Fibroblast of skin of left quadriceps (primary cell): ENCODE measurements around the gene SKIC8.

Experiments used
- DNase-seq, 2 experiments: peaks; one replicate each; pipeline ENCODE4 v3.0.0-alpha.2; 2013; ENCODE audit warnings: low read depth in 2 of 2

SKIC8 gene

GRCh38 chr15:78291698-78292097 is 7.7 kb downstream of the SKIC8 start:
- DNase-seq: no peak

GRCh38 chr15:78291052-78291451 is 8.4 kb downstream of the SKIC8 start:
- no peak for DNase-seq

GRCh38 chr15:78290222-78290621 is 9.2 kb downstream of the SKIC8 start:
- no peak for DNase-seq

DNA sequence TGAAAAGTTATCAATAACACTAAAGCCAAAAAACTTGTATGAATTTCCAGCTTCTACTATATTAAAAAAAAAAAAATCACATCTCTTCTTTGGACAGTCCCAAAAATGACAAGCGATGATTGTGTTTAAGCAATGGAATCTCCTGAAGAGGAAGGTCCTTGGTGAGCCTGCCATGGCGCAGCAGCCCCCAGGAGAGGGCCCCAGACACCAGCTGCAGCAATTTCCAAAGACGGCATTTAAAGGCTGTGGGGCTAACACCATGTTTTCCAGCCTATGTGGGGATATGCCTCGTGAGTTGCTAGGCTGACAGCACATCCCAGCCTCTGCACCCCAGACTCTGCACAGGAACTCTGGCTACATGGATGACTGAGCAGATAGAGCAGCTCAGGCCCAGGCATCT is 14.7 kb downstream of the SKIC8 start:
- no peak for DNase-seq

DNA sequence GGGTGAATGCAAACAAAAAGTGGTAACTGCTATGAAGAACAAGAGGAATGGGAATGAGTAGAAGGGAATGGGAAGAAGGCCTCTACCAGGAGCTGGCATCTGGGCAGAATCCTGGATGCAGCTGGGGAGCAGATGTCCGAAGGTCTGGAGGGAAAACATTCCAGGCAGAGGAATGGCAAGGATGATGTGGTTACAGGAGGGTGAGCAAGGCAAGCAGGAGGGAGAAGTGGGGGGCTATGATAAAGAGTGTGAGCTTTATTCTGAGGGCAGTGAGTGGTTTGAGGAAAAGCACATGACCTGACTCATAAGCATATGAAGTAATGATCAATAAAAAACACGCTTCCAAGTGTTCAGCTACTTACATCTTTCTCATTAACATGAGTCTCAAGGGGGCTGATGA is 17.1 kb downstream of the SKIC8 start:
- DNase-seq: peak; percentile 70 to 75

DNA sequence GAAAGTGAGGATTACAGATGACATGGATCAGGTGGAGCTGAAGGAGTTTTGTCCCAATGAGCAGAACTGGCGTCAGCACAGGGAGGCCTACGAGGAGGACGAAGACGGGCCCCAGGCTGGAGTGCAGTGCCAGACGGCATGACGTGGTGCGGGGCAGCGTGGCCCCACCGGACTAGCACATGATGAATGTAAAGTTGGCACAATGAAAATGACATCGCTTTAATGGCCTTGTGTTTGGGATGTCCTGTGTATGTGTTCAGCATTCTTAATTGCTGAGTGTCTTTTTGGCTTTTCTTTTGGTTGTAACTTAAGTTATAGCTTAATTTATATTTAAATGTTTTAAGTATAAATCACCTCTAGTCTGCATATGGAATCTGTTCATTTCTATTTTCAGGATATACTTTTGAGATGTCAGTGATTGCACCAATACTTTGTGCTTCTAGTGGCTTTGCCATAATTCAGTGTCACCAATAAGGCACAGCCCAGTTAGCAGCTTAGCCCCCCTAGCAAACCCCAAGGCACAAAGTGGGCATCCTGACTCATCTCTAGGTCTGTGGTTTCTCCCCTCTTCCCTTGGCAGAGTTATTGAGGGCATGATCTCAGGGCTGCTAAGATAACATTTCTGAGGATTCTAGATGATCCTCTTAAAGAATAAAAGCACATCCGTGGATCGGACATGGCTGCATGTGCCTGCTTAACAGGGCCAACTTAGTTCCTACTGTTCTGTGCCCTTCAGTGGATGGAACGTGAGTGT is 18.9 kb downstream of the SKIC8 start:
- no peak for DNase-seq

- DNase-seq: no peak
These were observed 23.1 kb downstream of the SKIC8 start for GRCh38 chr15:78276064-78276943.

DNA sequence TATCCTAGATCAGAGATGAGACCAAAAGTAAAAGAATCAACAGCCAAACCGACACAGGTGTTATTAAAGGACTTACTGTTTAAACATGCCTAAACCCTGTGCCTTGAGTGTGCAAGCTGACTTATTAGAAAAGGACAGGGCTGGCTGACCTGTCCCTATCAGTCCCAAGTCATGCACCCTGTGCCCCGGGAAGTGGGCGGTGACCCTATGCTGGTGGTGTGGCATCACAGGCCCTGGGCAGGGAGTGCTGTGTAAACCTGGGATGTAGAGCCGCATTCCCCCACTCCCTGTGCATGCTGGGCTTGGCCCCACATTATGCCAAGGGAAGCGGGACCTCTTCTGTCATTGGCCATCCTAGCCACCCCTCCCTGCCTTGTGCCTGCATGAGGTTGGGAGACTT is 24.4 kb downstream of the SKIC8 start:
- DNase-seq: no peak

- DNase-seq: no peak
These were observed 26.6 kb downstream of the SKIC8 start for GRCh38 chr15:78272776-78273175.

- DNase-seq: no peak
These were observed 27.1 kb downstream of the SKIC8 start for GRCh38 chr15:78272316-78272715.

- DNase-seq: no peak
These were observed 32.6 kb downstream of the SKIC8 start for GRCh38 chr15:78266806-78267205.

DNA sequence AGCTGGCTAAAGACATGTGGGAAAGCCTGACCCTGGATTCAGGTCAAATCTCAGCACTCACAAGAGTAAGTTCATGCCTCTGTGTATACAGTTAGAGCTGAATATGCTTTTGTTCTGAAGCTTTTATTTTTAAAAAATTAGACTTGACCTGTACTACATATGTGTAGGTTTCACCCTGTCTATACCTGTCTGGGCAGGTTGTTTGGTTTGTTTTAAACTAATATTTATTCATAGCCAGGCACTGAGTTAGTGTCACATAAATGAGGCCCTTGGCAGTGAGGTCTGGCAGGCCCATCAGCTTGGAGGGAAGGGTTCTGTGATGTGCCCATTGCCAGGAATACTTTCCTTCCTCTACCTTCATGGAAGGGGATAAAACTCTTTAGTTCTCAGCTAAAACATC is 33.2 kb downstream of the SKIC8 start:
- DNase-seq: no peak

- no peak for DNase-seq
These were observed 33.6 kb downstream of the SKIC8 start for GRCh38 chr15:78265752-78266224.

DNA sequence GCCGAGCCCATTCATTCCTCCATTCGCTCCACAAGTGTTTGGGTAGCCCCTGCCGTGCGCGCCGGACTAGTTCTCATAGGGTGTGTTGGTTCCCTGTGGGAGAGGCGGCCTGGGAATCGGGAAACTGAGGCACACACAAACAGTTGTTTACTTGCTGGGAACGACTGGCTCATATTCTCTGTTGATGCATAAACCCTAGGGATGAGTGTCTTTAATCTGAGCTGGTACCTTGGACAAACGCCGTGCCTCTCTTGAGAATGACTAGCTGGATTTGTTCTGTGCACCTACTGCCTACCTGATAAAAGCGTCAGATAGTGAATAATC is 34.3 kb downstream of the SKIC8 start:
- DNase-seq: no peak

DNA sequence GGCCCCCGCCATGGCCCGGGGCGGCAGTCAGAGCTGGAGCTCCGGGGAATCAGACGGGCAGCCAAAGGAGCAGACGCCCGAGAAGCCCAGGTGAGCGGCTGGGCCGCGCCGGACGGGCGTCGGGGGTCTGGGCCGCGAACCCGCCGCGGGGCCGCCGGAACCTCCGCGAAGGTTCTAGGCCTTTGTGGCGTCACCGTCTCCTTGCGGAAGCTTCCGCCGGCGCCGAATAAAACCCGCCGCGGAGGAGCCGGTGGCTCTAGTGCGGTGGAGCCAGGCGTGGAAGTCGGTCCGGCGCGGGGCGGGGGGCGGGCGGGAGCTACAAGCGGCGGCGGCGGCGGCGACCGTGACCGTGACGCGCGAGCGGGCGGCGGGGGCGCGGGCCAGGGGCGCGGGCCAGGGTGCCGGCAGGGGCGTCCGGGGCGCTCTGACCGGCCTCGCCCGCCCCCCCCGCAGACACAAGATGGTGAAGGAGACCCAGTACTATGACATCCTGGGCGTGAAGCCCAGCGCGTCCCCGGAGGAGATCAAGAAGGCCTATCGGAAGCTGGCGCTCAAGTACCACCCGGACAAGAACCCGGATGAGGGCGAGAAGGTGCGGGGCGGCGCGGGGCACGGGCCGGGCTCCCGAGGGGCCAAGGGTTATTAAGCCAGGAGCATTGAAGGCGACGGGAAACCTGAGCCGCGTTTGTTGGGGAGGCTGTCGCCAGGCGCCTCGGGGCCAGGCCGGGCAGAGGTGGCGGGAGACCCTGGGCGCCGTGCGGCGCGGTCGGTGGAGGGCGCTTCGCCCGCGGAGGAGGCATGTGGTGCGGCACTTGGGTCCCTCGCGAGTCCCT is 34.9 kb downstream of the SKIC8 start, which contains the start of gene DNAJA4:
Gene DNAJA4, plus strand, starts transcription at position 259 of the 833 bp plus-strand sequence. Its CDS starts 202 bp downstream, at position 461.
- DNase-seq: no peak

DNA sequence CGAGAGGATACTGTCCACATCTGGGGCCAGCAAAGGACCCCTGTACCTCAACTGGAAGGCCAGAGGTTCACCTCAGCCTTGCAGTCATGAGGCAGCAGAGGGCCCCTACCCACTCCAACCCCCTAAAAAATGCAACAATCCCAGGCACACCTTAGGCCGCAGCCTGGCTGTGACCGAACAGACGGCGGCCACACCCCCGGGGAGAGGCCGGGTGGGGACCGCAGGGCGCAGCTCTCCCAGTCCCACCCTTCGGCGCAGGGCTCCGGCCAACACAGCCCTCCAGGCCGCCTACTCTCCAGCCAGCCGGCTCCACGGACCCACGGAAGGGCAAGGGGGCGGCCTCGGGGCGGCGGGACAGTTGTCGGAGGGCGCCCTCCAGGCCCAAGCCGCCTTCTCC is 35.5 kb downstream of the SKIC8 start:
- no peak for DNase-seq

GRCh38 chr15:78263351-78263781 is 36.0 kb downstream of the SKIC8 start:
- DNase-seq: no peak

DNA sequence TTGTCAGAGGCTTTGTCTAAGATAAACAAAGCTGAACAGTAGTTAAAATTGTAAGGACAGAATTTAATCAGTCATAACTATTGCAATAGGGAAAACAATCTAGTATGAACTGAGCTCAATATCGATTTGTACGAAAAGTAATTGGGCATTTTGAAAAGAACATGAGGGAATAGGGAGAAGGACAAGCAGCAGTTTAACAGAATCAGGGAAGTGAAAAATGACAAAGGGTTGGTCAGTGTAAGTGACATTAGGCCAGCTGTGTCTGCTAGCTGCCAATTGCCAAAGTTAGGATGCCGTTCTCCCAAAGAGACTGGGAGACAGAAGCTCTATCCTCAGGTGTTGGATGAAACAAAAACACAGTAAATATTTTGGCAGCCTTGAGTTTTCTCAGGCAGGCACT is 38.3 kb downstream of the SKIC8 start:
- DNase-seq: no peak

- no peak for DNase-seq
These were observed 38.9 kb downstream of the SKIC8 start for GRCh38 chr15:78260489-78260888.

DNA sequence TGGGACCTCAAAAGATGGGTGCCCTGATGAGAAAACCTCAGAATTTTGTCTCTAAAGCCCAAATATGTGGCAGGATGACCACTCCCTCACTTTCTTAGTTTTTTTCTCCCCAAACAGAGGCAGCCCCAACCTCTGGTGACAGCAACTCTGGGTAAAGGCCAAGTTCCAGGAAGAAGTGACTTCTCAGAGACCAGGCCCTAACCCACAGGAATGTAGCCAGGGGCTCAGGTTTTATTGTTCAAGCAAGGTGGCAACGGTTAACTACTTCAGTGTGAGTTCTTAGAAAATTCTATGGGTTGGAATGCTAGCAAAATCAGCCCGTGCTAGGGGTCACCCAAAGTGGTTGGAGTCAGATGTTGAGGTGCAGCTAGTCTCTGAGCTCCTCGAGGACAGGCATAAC is 40.2 kb downstream of the SKIC8 start:
- DNase-seq: no peak

- DNase-seq: no peak
These were observed 41.7 kb downstream of the SKIC8 start for GRCh38 chr15:78257681-78258080.

GRCh38 chr15:78256044-78256437 is 43.4 kb downstream of the SKIC8 start:
- no peak for DNase-seq
